K562 (cell line): ENCODE measurements around the gene TAF4. TPM values are rescaled to one million over a fixed set of nuclear protein-coding genes. Genes with fewer than 3 reads are reported as not detected.

Experiments used
- ATAC-seq: fragments of 200-7000 bp; cut with Tn5 transposase; 3 replicates; pipeline ENCODE4 v1.9.1; 2020; ENCODE audit warnings: moderate library complexity
- BruUV-seq: library from RNA; stranded (reverse); fragments of 400-500 nt; replicated peaks from 2 replicates; lab custom pipeline; 2021; lab: Mats Ljungman, UMichigan
- CTCF ChIA-PET: fragments of 300-600 bp; formaldehyde crosslinking; extraction: SDS; loops from one replicate; lab custom pipeline; 2021; ENCODE audit warnings: low intra/inter-chr PET ratio; lab: Yijun Ruan, JAX
- POLR2A ChIA-PET: fragments of 300-600, 350-650 bp; sonication (Branson Sonifier 250); formaldehyde crosslinking; extraction: SDS; loops from one replicate; lab custom pipeline; 2021; ENCODE audit warnings: antibody characterized with exemption, inconsistent platforms; lab: Yijun Ruan, JAX
- DNase-seq, 4 experiments: peaks; one replicate each; pipeline versions ENCODE4 v3.0.0 to v3.0.0-alpha.2; 2011 to 2018; ENCODE audit warnings: low spot score in 3 of 4, mixed read lengths in 3 of 4; ENCODE audit errors: extremely low read depth in 1 of 4
- FAIRE-seq: peaks from 2 replicates; lab custom pipeline; 2011; peaks lifted over from hg19 to GRCh38; lab: Jason Lieb, UNC
- H2AFZ ChIP-seq: 2 replicates; pipeline ENCODE4 v1.6.0; 2011; ENCODE audit warnings: low read depth, low read length, control low read depth, inconsistent platforms
- H3K27ac ChIP-seq: fragments of 200-600 bp; 3 replicates; pipeline ENCODE4 v1.8.0; 2011; ENCODE audit warnings: low read depth, mild to moderate bottlenecking, control low read depth, inconsistent platforms, low read length, moderate library complexity, mixed read lengths; ENCODE audit errors: extremely low read depth
- H3K27me3 ChIP-seq, 2 experiments: fragments of 300-600 bp in 1 of 2; 2 replicates in 1 of 2; 3 replicates in 1 of 2; pipeline versions ENCODE4 v1.6.0 to v1.8.0; 2011; ENCODE audit warnings: inconsistent platforms in 2 of 2, low read length in 2 of 2, mild to moderate bottlenecking in 1 of 2, mixed read lengths in 1 of 2, moderate library complexity in 1 of 2; ENCODE audit not compliant: control insufficient read depth in 2 of 2, insufficient read depth in 2 of 2
- H3K36me3 ChIP-seq: fragments of 300-600 bp; 3 replicates; pipeline ENCODE4 v1.8.0; 2011; ENCODE audit warnings: mild to moderate bottlenecking, low read length, inconsistent platforms; ENCODE audit not compliant: control insufficient read depth, insufficient read depth
- H3K4me1 ChIP-seq, 2 experiments: fragments of 200-600 bp in 1 of 2; replicated peaks in 1 of 2; 2 replicates in 1 of 2; 3 replicates in 1 of 2; pipeline versions ENCODE4 v1.5.1 to v1.8.0; 2011; ENCODE audit warnings: inconsistent platforms in 2 of 2, low read length in 2 of 2, mild to moderate bottlenecking in 1 of 2, mixed read lengths in 1 of 2, moderate library complexity in 1 of 2; ENCODE audit not compliant: control insufficient read depth in 2 of 2, insufficient read depth in 2 of 2
- H3K4me2 ChIP-seq: 2 replicates; pipeline ENCODE4 v1.6.1; 2011; ENCODE audit warnings: low read length, control low read depth, inconsistent platforms, mixed read lengths; ENCODE audit not compliant: insufficient read depth
- H3K4me3 ChIP-seq: fragments of 200-600 bp; sonication (generic), shearing (Covaris generic); 2 replicates; pipeline ENCODE4 v1.5.1; 2016; ENCODE audit warnings: control low read depth, inconsistent platforms
- H3K79me2 ChIP-seq: fragments of 200-600 bp; 3 replicates; pipeline ENCODE4 v1.8.0; 2011; ENCODE audit warnings: low read length, inconsistent platforms; ENCODE audit not compliant: control insufficient read depth, insufficient read depth
- H3K9ac ChIP-seq, 2 experiments: 2 replicates each; pipeline versions ENCODE4 v1.6.0 to v1.6.1; 2011; ENCODE audit warnings: low read depth in 2 of 2, low read length in 2 of 2, control low read depth in 1 of 2, inconsistent platforms in 1 of 2, mild to moderate bottlenecking in 1 of 2, mixed read lengths in 1 of 2; ENCODE audit not compliant: insufficient read depth in 1 of 2
- H3K9me1 ChIP-seq: one replicate; pipeline ENCODE4 v1.6.0; 2011; ENCODE audit warnings: inconsistent platforms, mild to moderate bottlenecking, low read length, moderate library complexity; ENCODE audit not compliant: control insufficient read depth, insufficient read depth
- H3K9me3 ChIP-seq: replicated peaks from 2 replicates; pipeline ENCODE4 v1.5.1; 2011; ENCODE audit warnings: low read depth, low read length, inconsistent platforms; ENCODE audit not compliant: control insufficient read depth, insufficient read depth
- H4K20me1 ChIP-seq: replicated peaks from 2 replicates; pipeline ENCODE4 v1.6.1; 2011; ENCODE audit warnings: low read length, inconsistent platforms, mixed read lengths; ENCODE audit not compliant: control insufficient read depth, insufficient read depth
- DMBX1 ChIP-seq: fragments of 250-450 bp; sonication (Bioruptor Pico); IDR thresholded peaks from 2 replicates; pipeline ENCODE4 v1.8.0; 2022; ENCODE audit warnings: inconsistent platforms, mild to moderate bottlenecking, moderate library complexity, borderline replicate concordance
- E2F3 ChIP-seq: fragments of 250-450 bp; sonication (Bioruptor Pico); IDR thresholded peaks from 2 replicates; pipeline ENCODE4 v1.4.0; 2020; ENCODE audit warnings: mild to moderate bottlenecking
- PHF20 ChIP-seq: fragments of 450-650 bp; IDR thresholded peaks from 2 replicates; pipeline ENCODE4 v1.6.1; 2018; ENCODE audit not compliant: partially characterized antibody
- PHF21A ChIP-seq: fragments of 450-650 bp; IDR thresholded peaks from 2 replicates; pipeline ENCODE4 v1.6.1; 2017; ENCODE audit warnings: low read depth, borderline replicate concordance
- POLR2G ChIP-seq: fragments of 200-400 bp; formaldehyde crosslinking; IDR thresholded peaks from 2 replicates; pipeline ENCODE4 v1.6.1; 2017; ENCODE audit warnings: low read depth, mild to moderate bottlenecking, antibody characterized with exemption, low read length, moderate library complexity
- PURB ChIP-seq: sonication (generic); formaldehyde crosslinking; IDR thresholded peaks from 2 replicates; pipeline ENCODE4 v1.9.0; 2021; ENCODE audit warnings: low read depth, mild to moderate bottlenecking, missing genetic modification reagents
- WGBS: fragments of 100-300 bp; shearing (Covaris generic); methylation state at CpG from one replicate; pipeline ENCODE4 v1.1.6; 2016; ENCODE audit warnings: low coverage, mixed read lengths; ENCODE audit not compliant: insufficient coverage; ENCODE audit errors: missing lambda C conversion rate; 5-methylcytosine and 5-hydroxymethylcytosine counted together
- in situ Hi-C: fragments of 300-500 bp; cut with MboI; formaldehyde crosslinking; loops from 4 replicates; pipeline ENCODE4 v1.15.0; 2018; ENCODE audit warnings: inconsistent platforms, mixed read lengths
- intact Hi-C: fragments of 100-400 bp; cut with micrococcal nuclease; formaldehyde crosslinking; loops from 2 replicates; pipeline ENCODE4 v1.14.2; 2022
- polyA plus RNA-seq, 8 experiments: library from polyadenylated mRNA; depleted of rRNA in 4 of 8; stranded (reverse) in 5 of 8; unstranded in 3 of 8; fragments of >200 nt; fragmentation: Nextera tagmentation in 2 of 8; fragmentation: Illumina TruSeq in 1 of 8; extraction: Ambion mirVana in 2 of 8; extraction: Trizol in 1 of 8; gene quantifications; 2 replicates each; pipeline versions ENCODE4 v1.2.1 to v1.2.3, GENCODE V29; 2011 to 2014; ENCODE audit warnings: inconsistent platforms in 1 of 8, missing spikeins in 1 of 8
- total RNA-seq, 7 experiments: library from RNA; depleted of rRNA in 6 of 7; stranded (reverse); fragments of >200 nt in 6 of 7; fragmentation: Illumina TruSeq in 2 of 7; extraction: Trizol in 2 of 7; gene quantifications; 2 replicates each; pipeline versions ENCODE4 v1.2.1 to v1.2.3, GENCODE V29; 2011 to 2021; ENCODE audit warnings: low replicate concordance in 1 of 7
- TF ChIP-seq, protein P1 (sequence below): sonication (generic); formaldehyde crosslinking; IDR thresholded peaks from 2 replicates; pipeline ENCODE4 v1.9.0; 2022; ENCODE audit warnings: mild to moderate bottlenecking, missing genetic modification reagents

Gene TAF4
- total and polyA plus RNA-seq, 9 of the 15 experiments (the other 6 are each of a cell fraction or from before 2014, with no cell fraction given), result 0.44 to 28.3 (median 5.6) TPM

DNA sequence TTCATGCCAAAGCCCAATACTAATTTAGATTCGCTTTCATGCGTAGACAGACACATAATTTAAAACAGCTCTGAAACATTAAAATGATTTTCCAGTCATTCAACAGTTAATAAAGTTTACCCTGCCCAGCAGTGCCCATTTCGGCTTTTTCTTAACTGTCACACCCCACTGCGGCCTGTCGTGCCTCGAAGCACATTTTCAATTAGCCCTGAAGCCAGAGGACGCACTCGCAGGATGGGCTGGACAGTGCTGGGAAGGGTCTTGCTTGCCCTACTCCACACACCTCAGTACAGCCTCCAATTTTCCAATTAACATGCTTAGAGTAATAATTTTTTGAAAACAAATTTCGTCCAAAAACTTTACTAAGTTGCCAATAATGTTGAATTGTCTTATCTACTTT lies 35.3 kb downstream of the TAF4 start:
- WGBS, result 84% methylated on average over 9 of the region's 9 CpGs
- ATAC-seq (no peak), DNase-seq (no peak), FAIRE-seq (no peak)
- H3K4me3 ChIP-seq, result no peak overlapping the region
- peaks cover 35 to 55% of the 10 kb centered on the region in 2 experiments for H3K4me1 ChIP-seq
- H3K9ac ChIP-seq, result no peak overlapping the region; a peak in 1 of 4 replicates
- no peaks in the 10 kb centered on the region for H3K27me3 ChIP-seq
- TF ChIP-seq PHF20, result no peak
- no peak for TF ChIP-seq PHF21A
- TF ChIP-seq, protein P1, sequence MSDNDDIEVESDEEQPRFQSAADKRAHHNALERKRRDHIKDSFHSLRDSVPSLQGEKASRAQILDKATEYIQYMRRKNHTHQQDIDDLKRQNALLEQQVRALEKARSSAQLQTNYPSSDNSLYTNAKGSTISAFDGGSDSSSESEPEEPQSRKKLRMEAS (CRISPR knock-in tag), result no peak
- TF ChIP-seq DMBX1 (CRISPR knock-in tag), result no peak
- no peak for TF ChIP-seq E2F3 (CRISPR knock-in tag)
- peak overlapping the region; percentile 47; the same call in 2 of the 3 replicates for H3K27ac ChIP-seq
- no TSS peak for BruUV-seq
- ChIA-PET CTCF (no interaction called here), POLR2A (interaction anchor here (0.6 kb wide), 1 partner anchor 13 kb away, joined by 3 read pairs; no protein-coding TSS in a partner anchor)
- peaks cover 2% of the 10 kb centered on the region for H3K9me1 ChIP-seq
- no peaks in the 10 kb centered on the region for H3K9me3 ChIP-seq
- no peak overlapping the region for H3K4me2 ChIP-seq
- peaks cover 12% of the 10 kb centered on the region; the same call in 1 of the 2 replicates for H4K20me1 ChIP-seq
- peaks cover 90% of the 10 kb centered on the region for H3K79me2 ChIP-seq
- H3K36me3 ChIP-seq, result peaks cover 6% of the 10 kb centered on the region; the same call in 2 of the 3 replicates
- H2AFZ ChIP-seq, result no peak overlapping the region
- in situ Hi-C loops (no loop called here), intact Hi-C loops (no loop called here)

DNA sequence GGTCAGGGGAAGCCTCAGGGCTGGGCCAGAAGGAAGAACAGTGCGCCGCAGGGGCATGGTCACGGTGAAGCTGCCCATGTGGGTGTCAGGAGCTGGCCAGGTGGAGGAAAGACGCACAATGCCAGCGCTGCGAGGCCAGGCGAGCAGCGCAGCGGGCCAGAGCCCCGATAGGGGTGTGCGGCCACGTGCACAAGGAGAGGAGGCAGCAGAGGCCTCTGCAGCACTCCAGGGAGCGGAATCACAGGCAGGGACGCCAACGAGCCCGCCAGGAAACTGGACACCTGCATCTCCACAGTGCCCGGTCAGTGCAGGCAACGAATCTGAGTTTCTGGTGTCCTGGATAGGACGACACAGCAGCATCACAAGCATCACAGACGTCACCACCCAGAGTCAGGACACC lies 35.7 kb downstream of the TAF4 start:
- in situ Hi-C loops, result no loop called here
- Histone ChIP-seq H3K79me2 (peaks cover 90% of the 10 kb centered on the region), H3K9me3 (no peaks in the 10 kb centered on the region), H2AFZ (no peak overlapping the region), H3K9me1 (peaks cover 2% of the 10 kb centered on the region), H3K4me2 (no peak overlapping the region), H3K4me3 (no peak overlapping the region), H3K27ac (no peak overlapping the region), H3K36me3 (peaks cover 6% of the 10 kb centered on the region; the same call in 2 of the 3 replicates), H3K4me1 (peaks cover 36 to 56% of the 10 kb centered on the region in 2 experiments), H4K20me1 (peaks cover 12% of the 10 kb centered on the region; the same call in 1 of the 2 replicates), H3K9ac (no peak overlapping the region), H3K27me3 (no peaks in the 10 kb centered on the region)
- ChIA-PET POLR2A (no interaction called here), CTCF (no interaction called here)
- 96% methylated on average over 20 of the region's 20 CpGs for WGBS
- FAIRE-seq (no peak), DNase-seq (no peak), ATAC-seq (no peak)
- BruUV-seq, result no TSS peak
- intact Hi-C loops, result loop anchor here (5.0 kb wide), 3 partner anchors 32 to 112 kb away; partner anchors contain the start of genes LSM14B, PSMA7 and SS18L1
- TF ChIP-seq PURB (CRISPR knock-in tag), result no peak
- TF ChIP-seq POLR2G, result 0 out of 2 replicates have a peak, but pooled peaks have one; percentile 14
